Measurements from ENCODE around the gene LINGO4. TPM values are rescaled to one million over a fixed set of nuclear protein-coding genes. Genes with fewer than 3 reads are reported as not detected.

LINGO4 gene
- total RNA-seq, 1 donor = not detected

DNA sequence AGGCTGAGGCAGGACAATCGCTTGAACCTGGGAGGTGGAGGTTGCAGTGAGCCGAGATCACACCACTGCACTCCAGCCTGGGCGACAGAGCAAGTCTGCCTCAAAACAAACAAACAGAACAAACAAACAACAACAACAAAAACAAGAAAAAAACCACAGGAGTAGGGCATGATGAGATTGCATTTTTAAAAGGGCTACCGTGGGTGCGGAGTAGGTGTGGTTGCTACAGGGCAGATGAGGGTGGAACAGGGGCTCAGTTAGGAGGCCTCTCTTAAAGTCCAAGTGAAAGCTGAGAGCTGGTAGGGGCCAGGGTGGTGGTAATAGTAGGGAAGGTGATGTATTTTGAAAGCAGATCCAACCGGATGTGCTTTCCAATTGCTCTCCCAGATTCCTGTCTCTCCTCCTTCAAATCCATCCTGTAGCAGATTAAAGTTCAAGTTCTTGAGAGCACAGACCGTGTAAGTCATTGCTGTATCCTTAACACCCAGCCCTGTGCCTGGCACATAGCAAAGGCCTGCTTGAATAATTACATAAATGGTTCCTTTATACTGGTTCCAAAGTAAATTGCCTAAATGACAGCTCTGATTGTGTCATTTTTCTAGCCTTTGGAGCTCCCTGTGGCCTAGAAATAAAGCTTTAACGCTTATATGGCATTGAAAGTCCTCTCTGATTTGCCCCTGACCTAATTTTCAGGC, 4.2 kb upstream of the LINGO4 start:
- Histone ChIP-seq H2AFZ (ENCODE audit: low read length) (no peak overlapping the region), H3K36me3 (ENCODE audit: insufficient read depth, low read length) (no peaks in the 10 kb centered on the region), H3K9me3 (ENCODE audit: low read depth, low read length) (no peaks in the 10 kb centered on the region), H3K27ac (ENCODE audit: low read depth, low read length) (no peak overlapping the region), H3K27me3 (ENCODE audit: insufficient read depth, low read length) (peaks cover 72% of the 10 kb centered on the region), H3K4me2 (ENCODE audit: insufficient read depth, low read length) (no peak overlapping the region), H3K4me1 (ENCODE audit: insufficient read depth, low read length) (no peaks in the 10 kb centered on the region), H3K4me3 (ENCODE audit: insufficient read depth, low read length) (no peak overlapping the region), H3K79me2 (ENCODE audit: insufficient read depth, low read length) (no peaks in the 10 kb centered on the region), H4K20me1 (ENCODE audit: insufficient read depth, low read length) (no peaks in the 10 kb centered on the region)
- TF ChIP-seq, protein P1, sequence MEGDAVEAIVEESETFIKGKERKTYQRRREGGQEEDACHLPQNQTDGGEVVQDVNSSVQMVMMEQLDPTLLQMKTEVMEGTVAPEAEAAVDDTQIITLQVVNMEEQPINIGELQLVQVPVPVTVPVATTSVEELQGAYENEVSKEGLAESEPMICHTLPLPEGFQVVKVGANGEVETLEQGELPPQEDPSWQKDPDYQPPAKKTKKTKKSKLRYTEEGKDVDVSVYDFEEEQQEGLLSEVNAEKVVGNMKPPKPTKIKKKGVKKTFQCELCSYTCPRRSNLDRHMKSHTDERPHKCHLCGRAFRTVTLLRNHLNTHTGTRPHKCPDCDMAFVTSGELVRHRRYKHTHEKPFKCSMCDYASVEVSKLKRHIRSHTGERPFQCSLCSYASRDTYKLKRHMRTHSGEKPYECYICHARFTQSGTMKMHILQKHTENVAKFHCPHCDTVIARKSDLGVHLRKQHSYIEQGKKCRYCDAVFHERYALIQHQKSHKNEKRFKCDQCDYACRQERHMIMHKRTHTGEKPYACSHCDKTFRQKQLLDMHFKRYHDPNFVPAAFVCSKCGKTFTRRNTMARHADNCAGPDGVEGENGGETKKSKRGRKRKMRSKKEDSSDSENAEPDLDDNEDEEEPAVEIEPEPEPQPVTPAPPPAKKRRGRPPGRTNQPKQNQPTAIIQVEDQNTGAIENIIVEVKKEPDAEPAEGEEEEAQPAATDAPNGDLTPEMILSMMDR (IDR thresholded peaks at IDR 0.05; ENCODE audit: extremely low read depth, low read depth, low read length) = no peak
- no peak for DNase-seq (ENCODE audit: insufficient read length, low spot score, missing footprints)

DNA sequence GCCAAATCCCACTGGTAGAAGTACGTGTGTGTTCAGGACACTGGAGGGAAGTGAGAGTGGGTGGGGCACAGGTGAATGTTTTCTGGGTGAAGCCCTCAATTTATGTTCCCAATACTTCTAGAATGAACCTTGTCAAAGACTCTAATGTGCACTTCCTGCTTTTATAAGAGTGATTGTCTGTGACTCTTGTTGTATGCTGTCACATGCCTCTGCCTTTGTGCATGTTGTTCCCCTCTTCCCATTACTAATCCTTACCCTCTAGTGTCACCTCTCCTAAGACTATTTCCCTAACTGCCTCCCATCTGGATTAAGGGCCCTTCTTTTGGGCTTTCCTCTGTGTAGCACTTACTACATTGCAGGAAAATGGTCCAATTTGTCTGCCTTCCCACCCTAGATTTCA, 2.5 kb upstream of the LINGO4 start:
- H3K27ac ChIP-seq (ENCODE audit: low read depth, low read length) = no peak overlapping the region
- no peaks in the 10 kb centered on the region for H4K20me1 ChIP-seq (ENCODE audit: insufficient read depth, low read length)
- H3K4me2 ChIP-seq (ENCODE audit: insufficient read depth, low read length) = no peak overlapping the region
- H3K4me3 ChIP-seq (ENCODE audit: insufficient read depth, low read length) = no peak overlapping the region
- peaks cover 76% of the 10 kb centered on the region for H3K27me3 ChIP-seq (ENCODE audit: insufficient read depth, low read length)
- H3K9me3 ChIP-seq (ENCODE audit: low read depth, low read length) = no peaks in the 10 kb centered on the region
- no peaks in the 10 kb centered on the region for H3K79me2 ChIP-seq (ENCODE audit: insufficient read depth, low read length)
- H3K36me3 ChIP-seq (ENCODE audit: insufficient read depth, low read length) = no peaks in the 10 kb centered on the region
- TF ChIP-seq, protein P1 (IDR thresholded peaks at IDR 0.05; ENCODE audit: extremely low read depth, low read depth, low read length) = no peak
- no peak for DNase-seq (ENCODE audit: insufficient read length, low spot score, missing footprints)
- H2AFZ ChIP-seq (ENCODE audit: low read length) = no peak overlapping the region
- no peaks in the 10 kb centered on the region for H3K4me1 ChIP-seq (ENCODE audit: insufficient read depth, low read length)

- Histone ChIP-seq H4K20me1 (ENCODE audit: insufficient read depth, low read length) (no peaks in the 10 kb centered on the region), H3K4me2 (ENCODE audit: insufficient read depth, low read length) (no peak overlapping the region), H3K4me1 (ENCODE audit: insufficient read depth, low read length) (no peaks in the 10 kb centered on the region), H3K9me3 (ENCODE audit: low read depth, low read length) (no peaks in the 10 kb centered on the region), H3K36me3 (ENCODE audit: insufficient read depth, low read length) (no peaks in the 10 kb centered on the region), H2AFZ (ENCODE audit: low read length) (no peak overlapping the region), H3K79me2 (ENCODE audit: insufficient read depth, low read length) (no peaks in the 10 kb centered on the region), H3K27ac (ENCODE audit: low read depth, low read length) (no peak overlapping the region), H3K27me3 (ENCODE audit: insufficient read depth, low read length) (peaks cover 78% of the 10 kb centered on the region), H3K4me3 (ENCODE audit: insufficient read depth, low read length) (no peak overlapping the region)
- TF ChIP-seq, protein P1 (IDR thresholded peaks at IDR 0.05; ENCODE audit: extremely low read depth, low read depth, low read length) = no peak
- no peak for DNase-seq (ENCODE audit: insufficient read length, low spot score, missing footprints)
Measured at GRCh38 chr1:151807131-151807530, 1.9 kb upstream of the LINGO4 start.

DNA sequence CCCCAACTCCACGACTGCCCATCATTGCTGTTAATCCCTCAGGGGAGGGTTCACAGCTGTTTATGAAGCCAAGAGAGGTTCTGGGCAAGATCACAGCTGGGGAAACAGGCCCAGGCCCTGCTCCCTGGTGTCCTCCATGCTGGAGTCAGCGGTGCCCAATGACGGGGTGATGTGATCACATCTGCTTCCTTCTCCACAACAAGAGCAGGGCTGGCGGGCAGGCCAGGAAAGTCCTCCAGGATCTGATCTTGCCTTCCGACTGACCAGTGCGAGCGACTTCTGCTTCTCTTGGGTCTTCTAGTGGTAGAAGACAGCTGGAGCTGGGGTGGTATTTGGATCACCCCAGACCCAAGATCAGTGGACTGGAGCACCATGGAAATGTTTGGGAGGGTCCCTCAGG, 951 bp upstream of the LINGO4 start:
- Histone ChIP-seq H4K20me1 (ENCODE audit: insufficient read depth, low read length) (no peaks in the 10 kb centered on the region), H3K36me3 (ENCODE audit: insufficient read depth, low read length) (no peaks in the 10 kb centered on the region), H3K27me3 (ENCODE audit: insufficient read depth, low read length) (peaks cover 74% of the 10 kb centered on the region), H2AFZ (ENCODE audit: low read length) (no peak overlapping the region), H3K79me2 (ENCODE audit: insufficient read depth, low read length) (no peaks in the 10 kb centered on the region), H3K4me3 (ENCODE audit: insufficient read depth, low read length) (no peak overlapping the region), H3K27ac (ENCODE audit: low read depth, low read length) (no peak overlapping the region), H3K4me2 (ENCODE audit: insufficient read depth, low read length) (no peak overlapping the region), H3K4me1 (ENCODE audit: insufficient read depth, low read length) (no peaks in the 10 kb centered on the region), H3K9me3 (ENCODE audit: low read depth, low read length) (no peaks in the 10 kb centered on the region)
- TF ChIP-seq, protein P1 (IDR thresholded peaks at IDR 0.05; ENCODE audit: extremely low read depth, low read depth, low read length) = no peak
- no peak for DNase-seq (ENCODE audit: insufficient read length, low spot score, missing footprints)

All from osteoblast (primary cell).